Parathyroid adenoma (tissue), 2 donors: ENCODE results near the gene PDGFD.
A peak's percentile ranks its signal among the peaks of the same experiment; 100 is the strongest.

ENCODE experiments used
- H2AFZ ChIP-seq: fragments of 300-600 bp; sonication (generic); one replicate; pipeline ENCODE4 v1.7.0; 2017; ENCODE audit warnings: antibody characterized with exemption, mild to moderate bottlenecking
- H3K27ac ChIP-seq: fragments of 300-600 bp; sonication (generic); one replicate; pipeline ENCODE4 v1.7.0; 2017
- H3K27me3 ChIP-seq: fragments of 300-600 bp; sonication (generic); one replicate; pipeline ENCODE4 v1.7.0; 2017; ENCODE audit warnings: low read length; ENCODE audit not compliant: control insufficient read depth, insufficient read depth
- H3K36me3 ChIP-seq: fragments of 300-600 bp; sonication (generic); one replicate; pipeline ENCODE4 v1.7.0; 2017; ENCODE audit warnings: low read length; ENCODE audit not compliant: control insufficient read depth, insufficient read depth
- H3K4me1 ChIP-seq: fragments of 300-600 bp; sonication (generic); one replicate; pipeline ENCODE4 v1.7.0; 2017; ENCODE audit warnings: control low read depth
- H3K4me2 ChIP-seq: fragments of 300-600 bp; sonication (generic); one replicate; pipeline ENCODE4 v1.7.0; 2017; ENCODE audit warnings: low read length
- H3K4me3 ChIP-seq: fragments of 300-600 bp; sonication (generic); one replicate; pipeline ENCODE4 v1.7.0; 2017; ENCODE audit warnings: low read depth, low read length
- H3K79me2 ChIP-seq: fragments of 300-600 bp; sonication (generic); one replicate; pipeline ENCODE4 v1.7.0; 2017; ENCODE audit warnings: control low read depth
- H3K9ac ChIP-seq: fragments of 300-600 bp; sonication (generic); one replicate; pipeline ENCODE4 v1.7.0; 2017; ENCODE audit warnings: mild to moderate bottlenecking
- H3K9me3 ChIP-seq: fragments of 300-600 bp; sonication (generic); one replicate; pipeline ENCODE4 v1.7.0; 2017; ENCODE audit warnings: low read length; ENCODE audit not compliant: control insufficient read depth
- CTCF ChIP-seq: fragments of 300-600 bp; sonication (generic); IDR thresholded peaks from one replicate; pipeline ENCODE4 v1.7.0; 2017; ENCODE audit warnings: antibody characterized with exemption, mild to moderate bottlenecking
- donor health status: primary hyperparathyroidism.

PDGFD gene

GRCh38 chr11:103871923-103872551, 291.9 kb downstream of the PDGFD start:
- no peak overlapping the region for H2AFZ ChIP-seq
- no peak overlapping the region for H3K9ac ChIP-seq
- H3K9me3 ChIP-seq: no peaks in the 10 kb centered on the region
- H3K27ac ChIP-seq: no peak overlapping the region
- H3K27me3 ChIP-seq: no peaks in the 10 kb centered on the region
- no peak overlapping the region for H3K4me2 ChIP-seq
- TF ChIP-seq CTCF: no peak
- no peaks in the 10 kb centered on the region for H3K4me1 ChIP-seq
- no peak overlapping the region for H3K4me3 ChIP-seq
- no peaks in the 10 kb centered on the region for H3K79me2 ChIP-seq
- no peaks in the 10 kb centered on the region for H3K36me3 ChIP-seq

GRCh38 chr11:103870821-103871309, 293.1 kb downstream of the PDGFD start:
- no peak for TF ChIP-seq CTCF
- Histone ChIP-seq H3K4me1 (no peaks in the 10 kb centered on the region), H3K27me3 (no peaks in the 10 kb centered on the region), H3K4me3 (no peak overlapping the region), H3K4me2 (no peak overlapping the region), H3K27ac (peak overlapping the region; percentile 15), H3K9me3 (no peaks in the 10 kb centered on the region), H3K36me3 (no peaks in the 10 kb centered on the region), H3K79me2 (no peaks in the 10 kb centered on the region), H2AFZ (no peak overlapping the region), H3K9ac (no peak overlapping the region)

- Histone ChIP-seq H3K9me3 (no peaks in the 10 kb centered on the region), H3K79me2 (no peaks in the 10 kb centered on the region), H3K4me3 (no peak overlapping the region), H3K9ac (no peak overlapping the region), H3K4me2 (no peak overlapping the region), H3K27me3 (no peaks in the 10 kb centered on the region), H3K27ac (no peak overlapping the region), H2AFZ (no peak overlapping the region), H3K36me3 (no peaks in the 10 kb centered on the region), H3K4me1 (no peaks in the 10 kb centered on the region)
- no peak for TF ChIP-seq CTCF
Measured at GRCh38 chr11:103867481-103867880, 296.5 kb downstream of the PDGFD start.

GRCh38 chr11:103863497-103863896, 300.4 kb downstream of the PDGFD start:
- H3K4me2 ChIP-seq: no peak overlapping the region
- H3K9me3 ChIP-seq: no peaks in the 10 kb centered on the region
- no peaks in the 10 kb centered on the region for H3K79me2 ChIP-seq
- no peak overlapping the region for H3K4me3 ChIP-seq
- H3K4me1 ChIP-seq: no peaks in the 10 kb centered on the region
- H3K27me3 ChIP-seq: no peaks in the 10 kb centered on the region
- no peaks in the 10 kb centered on the region for H3K36me3 ChIP-seq
- no peak overlapping the region for H3K9ac ChIP-seq
- no peak overlapping the region for H2AFZ ChIP-seq
- no peak overlapping the region for H3K27ac ChIP-seq
- no peak for TF ChIP-seq CTCF

GRCh38 chr11:103862802-103863174, 301.2 kb downstream of the PDGFD start:
- TF ChIP-seq CTCF: no peak
- Histone ChIP-seq H3K9ac (no peak overlapping the region), H3K79me2 (no peaks in the 10 kb centered on the region), H3K27me3 (no peaks in the 10 kb centered on the region), H3K4me2 (no peak overlapping the region), H3K4me1 (no peaks in the 10 kb centered on the region), H3K4me3 (no peak overlapping the region), H3K27ac (no peak overlapping the region), H2AFZ (no peak overlapping the region), H3K9me3 (no peaks in the 10 kb centered on the region), H3K36me3 (no peaks in the 10 kb centered on the region)
